PC-9 (cell line): ENCODE measurements around the gene ADAM23. TPM values are rescaled to one million over a fixed set of nuclear protein-coding genes. Genes with fewer than 3 reads are reported as not detected.

Experiments used
- BruUV-seq: library from RNA; stranded (reverse); fragments of 400-500 nt; replicated peaks from 2 replicates; lab custom pipeline; 2021; lab: Mats Ljungman, UMichigan
- CTCF ChIA-PET: fragments of 300-600 bp; sonication (Branson Sonifier 250); formaldehyde crosslinking; loops from one replicate; lab custom pipeline; 2022; ENCODE audit warnings: antibody characterized with exemption; lab: Charles Lee
- POLR2A ChIA-PET: fragments of 300-600 bp; sonication (Branson Sonifier 250); formaldehyde crosslinking; loops from one replicate; lab custom pipeline; 2022; ENCODE audit warnings: antibody characterized with exemption; ENCODE audit not compliant: unreplicated experiment; lab: Charles Lee
- DNase-seq, 2 experiments: peaks; one replicate each; pipeline versions ENCODE4 v3.0.0 to v3.0.0-alpha.2; 2015 to 2022; ENCODE audit warnings: mixed read lengths in 1 of 2
- H2AFZ ChIP-seq: fragments of 200-600 bp; sonication (generic); 2 replicates; pipeline ENCODE4 v1.8.1; 2017; ENCODE audit warnings: antibody characterized with exemption
- H3F3A ChIP-seq: fragments of 200-600 bp; sonication (generic); 2 replicates; pipeline ENCODE4 v1.8.1; 2017; ENCODE audit warnings: antibody characterized with exemption, mild to moderate bottlenecking, low read depth; ENCODE audit not compliant: insufficient read depth
- H3K27ac ChIP-seq: fragments of 200-600 bp; sonication (generic); 2 replicates; pipeline ENCODE4 v1.6.1; 2016; ENCODE audit warnings: mixed run types
- H3K27me3 ChIP-seq: fragments of 200-600 bp; sonication (generic); 2 replicates; pipeline ENCODE4 v1.6.1; 2016; ENCODE audit warnings: low read depth, mixed run types; ENCODE audit not compliant: insufficient read depth
- H3K36me3 ChIP-seq: fragments of 200-600 bp; sonication (generic); 2 replicates; pipeline ENCODE4 v1.6.1; 2016; ENCODE audit warnings: low read depth, mixed run types
- H3K4me1 ChIP-seq: fragments of 200-600 bp; sonication (generic); replicated peaks from 2 replicates; pipeline ENCODE4 v1.6.1; 2016; ENCODE audit warnings: mixed run types; ENCODE audit not compliant: insufficient read depth
- H3K4me2 ChIP-seq: fragments of 200-600 bp; sonication (generic); 2 replicates; pipeline ENCODE4 v1.6.1; 2017; ENCODE audit warnings: mixed run types
- H3K4me3 ChIP-seq: fragments of 200-600 bp; sonication (generic); 2 replicates; pipeline ENCODE4 v1.6.1; 2016; ENCODE audit warnings: mixed run types
- H3K79me2 ChIP-seq: fragments of 200-600 bp; sonication (generic); 2 replicates; pipeline ENCODE4 v1.6.1; 2017; ENCODE audit warnings: low read depth, mixed run types
- H3K9me2 ChIP-seq: fragments of 200-600 bp; sonication (generic); 2 replicates; pipeline ENCODE4 v1.8.1; 2017; ENCODE audit warnings: mild to moderate bottlenecking; ENCODE audit not compliant: insufficient read depth
- H3K9me3 ChIP-seq: fragments of 200-600 bp; sonication (generic); 2 replicates; pipeline ENCODE4 v1.8.1; 2016; ENCODE audit warnings: low read depth; ENCODE audit not compliant: insufficient read depth
- H4K20me1 ChIP-seq: fragments of 200-600 bp; sonication (generic); 2 replicates; pipeline ENCODE4 v1.8.1; 2017; ENCODE audit not compliant: insufficient read depth
- EZH2 ChIP-seq: fragments of 200-600 bp; sonication (generic); IDR thresholded peaks from 2 replicates; pipeline ENCODE4 v1.8.0; 2017; ENCODE audit warnings: antibody characterized with exemption, low read depth
- intact Hi-C: fragments of 100-400 bp; cut with micrococcal nuclease; formaldehyde crosslinking; loops from one replicate; pipeline ENCODE4 v1.10.0; 2022; ENCODE audit not compliant: unreplicated experiment
- total RNA-seq: library from RNA; stranded (reverse); gene quantifications from 2 replicates; pipeline ENCODE4 v1.2.3, GENCODE V29; 2021
- TF ChIP-seq, protein P1 (sequence below): fragments of 200-600 bp; sonication (generic); conservative IDR thresholded peaks from 2 replicates; pipeline ENCODE4 v1.6.1; 2017; ENCODE audit warnings: mixed run types, antibody characterized with exemption, mild to moderate bottlenecking, moderate library complexity

The ADAM23 gene
- total RNA-seq, 1 experiment from 2014 or later: 12.0 TPM

DNA sequence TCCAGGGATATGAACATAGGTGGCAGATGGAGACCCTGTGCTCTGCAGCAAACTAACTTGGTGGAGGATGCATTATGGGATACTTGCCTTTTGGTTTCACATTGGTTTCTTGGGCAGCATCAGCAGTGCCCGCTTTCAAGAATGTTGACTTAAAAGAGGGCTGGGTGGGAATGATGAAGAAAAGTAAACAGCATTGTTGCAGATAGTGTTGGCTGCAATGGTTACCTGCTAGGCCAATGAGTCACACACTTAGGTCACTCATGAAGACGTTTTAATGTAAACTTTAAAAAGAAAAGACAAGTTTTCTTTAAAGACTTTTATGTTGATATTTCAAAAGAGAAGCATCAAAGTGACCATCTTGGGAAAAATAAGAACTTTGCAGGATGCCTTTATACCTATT lies 172.8 kb downstream of the ADAM23 start:
- H3K4me1 ChIP-seq: no peaks in the 10 kb centered on the region; the same call in 1 of the 2 replicates
- H3K4me3 ChIP-seq: no peak overlapping the region
- CTCF ChIA-PET: interaction anchor here (1.2 kb wide), 1 partner anchor 10 kb away, joined by 3 read pairs; no protein-coding TSS in a partner anchor
- no peak overlapping the region for H2AFZ ChIP-seq
- intact Hi-C loops: no loop called here
- H3K9me2 ChIP-seq: no peaks in the 10 kb centered on the region
- H3K9me3 ChIP-seq: no peaks in the 10 kb centered on the region
- no peaks in the 10 kb centered on the region for H3K36me3 ChIP-seq
- no peaks in the 10 kb centered on the region for H3K27me3 ChIP-seq
- no peaks in the 10 kb centered on the region for H4K20me1 ChIP-seq
- POLR2A ChIA-PET: no interaction called here
- H3K27ac ChIP-seq: peak overlapping the region; percentile 32; the same call in 1 of the 2 replicates
- TF ChIP-seq EZH2: no peak
- TF ChIP-seq, protein P1, sequence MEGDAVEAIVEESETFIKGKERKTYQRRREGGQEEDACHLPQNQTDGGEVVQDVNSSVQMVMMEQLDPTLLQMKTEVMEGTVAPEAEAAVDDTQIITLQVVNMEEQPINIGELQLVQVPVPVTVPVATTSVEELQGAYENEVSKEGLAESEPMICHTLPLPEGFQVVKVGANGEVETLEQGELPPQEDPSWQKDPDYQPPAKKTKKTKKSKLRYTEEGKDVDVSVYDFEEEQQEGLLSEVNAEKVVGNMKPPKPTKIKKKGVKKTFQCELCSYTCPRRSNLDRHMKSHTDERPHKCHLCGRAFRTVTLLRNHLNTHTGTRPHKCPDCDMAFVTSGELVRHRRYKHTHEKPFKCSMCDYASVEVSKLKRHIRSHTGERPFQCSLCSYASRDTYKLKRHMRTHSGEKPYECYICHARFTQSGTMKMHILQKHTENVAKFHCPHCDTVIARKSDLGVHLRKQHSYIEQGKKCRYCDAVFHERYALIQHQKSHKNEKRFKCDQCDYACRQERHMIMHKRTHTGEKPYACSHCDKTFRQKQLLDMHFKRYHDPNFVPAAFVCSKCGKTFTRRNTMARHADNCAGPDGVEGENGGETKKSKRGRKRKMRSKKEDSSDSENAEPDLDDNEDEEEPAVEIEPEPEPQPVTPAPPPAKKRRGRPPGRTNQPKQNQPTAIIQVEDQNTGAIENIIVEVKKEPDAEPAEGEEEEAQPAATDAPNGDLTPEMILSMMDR: no peak
- peak; percentile 2 to 61 for DNase-seq
- no TSS peak for BruUV-seq
- H3K4me2 ChIP-seq: no peak overlapping the region
- no peaks in the 10 kb centered on the region for H3K79me2 ChIP-seq
- peaks cover 6% of the 10 kb centered on the region; the same call in 1 of the 2 replicates for H3F3A ChIP-seq

DNA sequence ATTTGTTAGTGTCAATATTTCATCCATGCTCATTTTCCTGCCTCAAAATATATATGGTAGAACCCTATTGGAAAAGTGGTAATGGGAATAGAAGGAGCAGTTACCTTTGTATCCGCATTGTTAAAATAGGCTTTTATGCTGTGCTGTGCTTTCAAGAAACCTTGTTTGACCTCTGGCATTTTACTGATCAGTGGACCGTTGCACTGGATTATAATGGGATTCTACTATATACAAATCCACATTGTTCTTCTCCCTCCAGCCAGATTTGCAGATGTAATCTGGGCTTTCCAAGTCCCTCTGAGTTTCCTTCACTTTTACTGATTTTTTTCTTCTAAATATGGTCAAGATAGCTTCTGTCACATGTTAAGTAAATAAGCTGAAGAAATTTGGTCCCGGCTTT lies 175.7 kb downstream of the ADAM23 start:
- ChIA-PET CTCF (no interaction called here), POLR2A (no interaction called here)
- Histone ChIP-seq H2AFZ (no peak overlapping the region), H3K79me2 (no peaks in the 10 kb centered on the region), H3K4me2 (no peak overlapping the region), H3K4me1 (no peaks in the 10 kb centered on the region; the same call in 1 of the 2 replicates), H3K27me3 (no peaks in the 10 kb centered on the region), H4K20me1 (no peaks in the 10 kb centered on the region), H3K9me2 (no peaks in the 10 kb centered on the region), H3K9me3 (no peaks in the 10 kb centered on the region), H3K4me3 (no peak overlapping the region), H3K27ac (no peak overlapping the region), H3F3A (peaks cover 6% of the 10 kb centered on the region; the same call in 1 of the 2 replicates), H3K36me3 (no peaks in the 10 kb centered on the region)
- TF ChIP-seq EZH2: no peak
- TF ChIP-seq, protein P1: no peak
- DNase-seq: no peak
- intact Hi-C loops: no loop called here
- no TSS peak for BruUV-seq

DNA sequence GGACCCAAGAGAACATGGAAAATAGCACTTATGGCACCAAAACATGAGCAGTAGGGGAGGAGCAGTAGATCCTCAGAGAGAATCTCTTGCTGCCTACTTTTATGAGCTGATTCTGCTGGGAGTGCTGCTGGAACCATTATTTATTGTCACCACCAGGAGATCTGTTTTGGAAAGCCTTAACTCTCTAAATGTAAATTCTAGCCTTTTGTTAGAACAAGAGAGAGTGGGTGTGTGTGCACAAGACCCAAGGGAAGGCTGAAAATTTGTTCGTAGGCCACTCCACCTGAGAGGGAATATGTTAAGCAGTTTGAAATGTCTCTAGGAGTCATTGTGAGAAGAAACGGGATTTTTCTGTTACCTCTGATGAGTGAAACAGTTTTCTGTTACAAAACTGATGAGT lies 182.8 kb downstream of the ADAM23 start:
- DNase-seq: no peak
- BruUV-seq: no TSS peak
- H3K27ac ChIP-seq: no peak overlapping the region
- no peaks in the 10 kb centered on the region for H3K9me3 ChIP-seq
- ChIA-PET CTCF (no interaction called here), POLR2A (no interaction called here)
- H3K4me3 ChIP-seq: no peak overlapping the region
- H3K79me2 ChIP-seq: no peaks in the 10 kb centered on the region
- H3K36me3 ChIP-seq: no peaks in the 10 kb centered on the region
- no peaks in the 10 kb centered on the region for H3K4me1 ChIP-seq
- H3F3A ChIP-seq: no peaks in the 10 kb centered on the region
- H3K4me2 ChIP-seq: no peak overlapping the region
- H4K20me1 ChIP-seq: no peaks in the 10 kb centered on the region
- no peaks in the 10 kb centered on the region for H3K27me3 ChIP-seq
- no peaks in the 10 kb centered on the region for H3K9me2 ChIP-seq
- intact Hi-C loops: no loop called here
- H2AFZ ChIP-seq: no peak overlapping the region
- TF ChIP-seq, protein P1: no peak
- no peak for TF ChIP-seq EZH2
